CD4-positive, alpha-beta T cell treated with Interleukin-21 for 1 hour (primary cell): ENCODE results near the gene PPFIBP2.
"Not testable (repeated sequence)": the region's sequence is repeated elsewhere in the genome, so short reads cannot be mapped to it uniquely, and the experiment has no call there.

Experiments
- DNase-seq: peaks from one replicate; pipeline ENCODE4 v3.0.0-alpha.2; 2020

Gene PPFIBP2

GRCh38 chr11:7639643-7640025, 125.8 kb downstream of the PPFIBP2 start:
- DNase-seq, result no peak

DNA sequence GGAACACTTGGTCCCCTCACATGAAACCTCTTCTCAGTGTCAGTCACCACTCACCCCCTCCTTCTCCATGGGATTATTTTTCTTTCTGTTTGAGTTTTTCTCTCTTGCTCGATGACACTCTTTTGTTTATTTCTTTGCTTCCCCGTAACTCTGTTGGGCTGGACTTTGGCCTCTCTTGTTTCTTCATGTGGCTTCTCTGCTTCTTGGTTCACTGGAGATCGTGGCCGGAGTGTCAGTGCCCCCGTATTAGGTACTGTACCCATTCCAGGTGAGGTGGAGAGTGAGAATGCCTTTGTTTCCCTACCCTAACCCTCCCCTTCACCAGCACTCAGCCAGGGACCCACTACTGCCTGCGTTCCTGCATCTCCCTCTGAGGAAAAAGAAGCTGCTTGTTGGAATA, 127.0 kb downstream of the PPFIBP2 start:
- no peak for DNase-seq

GRCh38 chr11:7642747-7643146, 128.9 kb downstream of the PPFIBP2 start:
- no peak for DNase-seq

- no peak for DNase-seq
These were observed 129.5 kb downstream of the PPFIBP2 start for GRCh38 chr11:7643314-7643713.

- no peak for DNase-seq
These were observed 131.4 kb downstream of the PPFIBP2 start for GRCh38 chr11:7645206-7645605.

DNA sequence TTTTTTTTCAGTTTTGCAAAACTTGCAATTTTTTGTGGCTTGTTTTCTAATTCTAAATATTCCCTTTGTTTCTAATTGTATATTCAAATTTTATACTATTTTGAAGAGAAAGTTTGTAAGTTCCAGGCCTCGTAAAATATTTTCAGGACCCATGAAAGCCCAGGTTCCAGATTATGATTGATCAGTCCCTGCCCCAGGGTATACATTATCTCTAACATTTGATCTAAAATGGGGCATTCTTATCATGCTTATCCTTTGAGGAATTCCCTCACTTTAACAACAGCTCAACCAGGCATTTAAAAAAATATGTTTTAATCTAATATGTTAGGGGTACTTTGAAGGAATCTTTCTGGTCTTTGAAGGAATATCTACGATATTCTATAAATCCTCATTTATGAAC, 133.1 kb downstream of the PPFIBP2 start:
- DNase-seq, result no peak

- no peak for DNase-seq
These were observed 134.5 kb downstream of the PPFIBP2 start for GRCh38 chr11:7648264-7648663.

GRCh38 chr11:7651140-7651551, 137.3 kb downstream of the PPFIBP2 start:
- no peak for DNase-seq

DNA sequence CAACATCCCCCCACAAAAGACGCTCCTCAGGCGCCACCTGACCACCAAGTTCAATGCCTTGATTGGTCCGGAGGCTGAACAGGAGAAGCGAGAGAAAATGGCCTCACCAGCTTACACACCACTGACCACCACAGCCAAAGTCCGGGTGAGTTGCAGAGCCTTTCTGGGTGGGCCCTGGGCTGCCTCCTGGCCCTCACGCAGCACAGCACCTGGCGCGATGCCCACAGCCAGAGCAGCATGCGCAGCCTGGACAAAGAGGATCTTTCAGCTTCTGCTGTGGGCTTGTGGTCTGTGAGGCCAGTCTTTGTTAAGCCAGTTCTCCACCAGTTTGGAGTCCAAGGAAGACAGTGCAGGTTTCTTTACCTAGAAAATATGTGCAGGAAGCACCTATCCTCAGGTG, 137.9 kb downstream of the PPFIBP2 start:
- DNase-seq, result no peak

DNA sequence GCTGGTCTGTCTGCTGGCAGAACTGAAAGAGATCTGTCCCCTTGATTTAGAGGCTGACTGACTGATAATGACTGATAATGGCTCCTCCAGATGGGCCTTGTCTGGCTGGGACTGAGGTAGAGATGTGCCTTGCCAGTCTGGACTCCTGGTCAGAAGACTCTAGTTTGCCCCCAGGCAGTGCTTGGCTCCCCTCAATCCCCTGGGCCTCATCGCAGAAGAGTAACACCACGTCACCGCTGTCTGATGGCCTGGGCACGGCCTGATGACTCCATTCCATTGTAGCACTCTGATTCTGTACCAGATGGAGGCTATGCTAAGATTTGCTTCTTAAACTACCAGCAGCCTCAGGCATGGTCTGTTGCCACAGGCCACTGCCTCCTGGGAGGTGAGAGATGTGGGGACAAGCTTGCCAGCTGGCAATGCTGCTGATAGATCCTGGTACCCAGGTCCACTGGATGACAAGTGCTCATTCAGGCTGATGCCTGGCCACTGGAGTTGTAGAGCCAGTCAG, 140.5 kb downstream of the PPFIBP2 start:
- DNase-seq, result no peak

DNA sequence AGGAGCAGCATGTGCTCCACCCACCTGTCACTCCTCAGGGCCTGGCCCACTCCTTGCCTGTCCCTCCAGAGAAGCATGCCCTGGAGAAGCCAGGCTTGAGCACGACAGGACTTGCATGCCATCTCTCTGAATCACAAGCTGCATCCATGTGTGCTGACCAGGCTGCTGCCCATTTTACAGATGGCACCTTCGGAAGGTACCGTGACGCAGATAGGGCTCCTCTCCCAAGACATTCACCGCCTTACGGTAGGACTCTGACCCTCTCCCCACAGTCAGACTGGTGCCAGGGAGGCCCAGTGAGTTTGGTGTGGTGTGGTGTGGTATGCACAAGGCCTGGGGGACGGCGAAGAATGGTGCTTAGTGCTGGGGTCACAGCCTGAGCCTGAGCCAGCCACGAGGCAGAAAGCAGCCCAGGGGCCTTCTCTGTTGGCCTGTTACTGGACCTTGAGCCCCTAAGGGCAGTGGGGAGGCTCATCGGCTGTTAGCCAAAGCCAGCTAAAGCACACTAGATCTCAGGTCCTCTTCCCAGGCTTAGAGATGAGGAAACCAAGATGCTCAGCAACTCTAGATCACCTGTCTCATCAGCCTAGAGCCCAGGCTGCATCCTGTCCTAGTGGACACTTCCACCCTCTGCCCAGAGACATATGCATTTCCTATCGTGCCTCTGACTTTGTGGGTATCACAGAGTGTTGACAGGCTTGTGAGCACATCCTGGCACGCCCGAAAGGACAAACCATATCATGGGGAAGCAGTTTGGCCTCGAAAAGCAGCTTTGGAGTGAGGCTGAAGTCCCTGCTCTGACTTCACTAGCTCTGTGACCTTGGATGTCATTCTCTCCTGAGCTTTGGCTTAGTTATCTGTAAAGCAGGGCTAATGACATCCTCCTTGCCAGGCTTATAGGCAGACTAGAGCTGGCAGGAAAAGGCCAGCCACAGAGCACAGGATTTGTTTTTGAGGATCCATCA, 141.7 kb downstream of the PPFIBP2 start:
- no peak for DNase-seq

GRCh38 chr11:7656704-7657103, 142.9 kb downstream of the PPFIBP2 start:
- DNase-seq, result no peak

DNA sequence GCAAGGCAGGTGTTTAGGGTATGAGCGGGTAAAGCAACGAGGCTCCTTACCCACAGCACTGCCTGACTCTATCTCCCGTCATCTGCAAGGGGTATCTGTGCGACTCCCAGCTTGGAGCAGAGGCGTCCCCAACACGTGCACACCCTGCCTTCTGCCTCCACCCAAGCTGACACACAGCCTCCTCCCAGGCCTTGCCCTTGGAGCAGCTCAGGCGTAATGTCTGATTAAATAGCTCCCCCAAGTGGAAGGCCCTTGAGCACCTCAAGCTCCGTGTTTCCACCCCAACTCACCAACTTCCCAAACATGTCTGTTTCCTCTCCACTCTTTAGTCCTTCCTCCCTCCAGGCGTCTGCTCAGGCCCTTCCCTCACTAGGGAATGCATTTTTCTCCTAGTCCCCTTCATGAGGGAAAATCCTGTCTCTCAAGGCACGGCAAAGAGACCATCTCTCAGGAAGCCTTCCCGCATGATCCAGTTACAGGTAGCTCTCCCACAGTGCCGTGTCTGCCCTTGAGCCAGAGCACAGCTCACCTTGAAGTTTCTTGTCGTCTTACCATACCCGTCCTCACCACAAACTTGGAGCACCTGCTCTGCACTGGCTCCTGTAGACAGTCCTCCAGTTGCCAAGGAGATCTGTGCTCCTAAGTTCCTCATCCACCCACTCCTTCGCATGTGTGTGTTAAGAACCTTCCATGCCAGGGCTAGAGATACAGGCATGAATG, 143.7 kb downstream of the PPFIBP2 start:
- DNase-seq, result peak; percentile 28

- DNase-seq, result not testable (repeated sequence)
These were observed 149.7 kb downstream of the PPFIBP2 start for GRCh38 chr11:7663531-7663930.

DNA sequence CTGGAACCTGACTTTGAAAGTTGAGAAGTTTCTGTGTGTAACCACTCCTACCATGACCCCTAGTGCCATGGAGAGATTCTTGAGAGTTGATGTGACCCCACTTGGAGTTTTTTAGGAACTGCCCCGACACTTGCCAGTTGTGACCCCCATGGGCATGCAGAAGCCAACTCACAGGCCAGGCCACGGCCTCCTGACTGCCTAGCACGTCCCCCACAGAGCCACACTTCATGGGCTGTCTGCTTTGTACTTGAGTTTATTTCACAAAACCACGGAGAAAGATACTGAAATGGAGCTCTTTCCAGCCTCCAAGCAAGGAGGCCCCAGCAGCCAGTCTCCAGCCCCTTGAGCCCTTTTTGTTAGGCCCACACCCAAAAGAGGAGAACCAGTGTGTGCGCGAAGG, 151.1 kb downstream of the PPFIBP2 start:
- DNase-seq, result no peak

DNA sequence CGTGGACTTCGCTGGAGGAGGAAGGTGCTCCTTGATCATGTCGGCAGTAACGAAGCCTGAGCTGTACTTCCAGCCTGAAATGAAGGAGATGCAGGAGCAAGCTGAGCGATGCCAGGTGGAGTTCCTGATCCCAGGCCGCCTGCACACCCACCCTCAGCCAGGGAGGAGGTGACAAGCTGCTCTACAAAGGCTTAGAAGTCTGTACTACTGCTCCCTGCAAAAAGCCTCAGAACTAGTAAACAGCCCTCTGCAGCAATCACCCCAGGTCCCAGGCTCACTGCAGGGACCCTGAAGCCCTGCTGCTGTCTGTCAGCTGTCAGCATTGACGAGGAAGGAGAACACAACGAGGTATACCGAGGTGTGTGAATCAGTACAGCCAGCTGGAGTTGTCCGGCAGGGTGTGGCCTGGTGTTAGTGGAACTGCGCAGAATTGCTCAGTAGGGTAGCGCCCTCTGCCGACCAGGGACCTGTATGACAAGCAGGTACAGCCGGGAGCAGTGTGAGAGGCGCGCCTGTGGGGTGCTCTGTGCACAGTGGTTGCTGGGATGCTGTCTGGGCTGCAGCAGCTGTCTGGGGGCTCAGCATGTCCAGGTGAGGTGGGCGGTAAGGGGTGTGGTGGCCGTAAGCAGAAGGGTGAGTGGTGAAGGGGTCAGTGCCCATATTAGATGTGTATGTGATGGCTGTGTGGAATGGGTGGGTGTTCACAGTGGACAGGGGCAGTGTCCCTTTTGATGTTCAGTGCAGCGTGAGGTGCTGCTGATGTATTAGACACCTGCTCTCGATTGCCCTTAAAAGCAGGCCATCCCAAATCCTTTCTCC, 151.9 kb downstream of the PPFIBP2 start:
- peak; percentile 67 for DNase-seq

- no peak for DNase-seq
These were observed 152.6 kb downstream of the PPFIBP2 start for GRCh38 chr11:7666292-7666866.

DNA sequence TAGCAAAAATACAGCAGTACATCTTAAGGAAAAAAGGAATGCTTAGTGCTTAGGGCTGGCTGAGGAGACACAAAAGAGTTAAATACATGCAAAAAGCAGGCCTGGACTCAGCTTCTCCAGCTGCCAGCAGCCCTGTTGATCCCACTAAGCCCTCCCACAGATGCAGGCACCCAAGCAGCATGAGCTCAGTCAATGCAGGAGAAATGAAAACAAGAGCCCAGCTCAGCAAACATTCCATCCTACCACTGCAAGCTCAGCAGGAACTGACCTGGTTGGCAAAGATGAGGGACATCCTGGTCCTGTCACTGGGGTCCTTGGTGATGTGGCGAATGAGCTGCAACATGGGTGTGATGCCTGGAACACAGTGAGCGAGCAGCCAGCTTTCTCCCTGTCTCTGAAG, 153.7 kb downstream of the PPFIBP2 start:
- no peak for DNase-seq

DNA sequence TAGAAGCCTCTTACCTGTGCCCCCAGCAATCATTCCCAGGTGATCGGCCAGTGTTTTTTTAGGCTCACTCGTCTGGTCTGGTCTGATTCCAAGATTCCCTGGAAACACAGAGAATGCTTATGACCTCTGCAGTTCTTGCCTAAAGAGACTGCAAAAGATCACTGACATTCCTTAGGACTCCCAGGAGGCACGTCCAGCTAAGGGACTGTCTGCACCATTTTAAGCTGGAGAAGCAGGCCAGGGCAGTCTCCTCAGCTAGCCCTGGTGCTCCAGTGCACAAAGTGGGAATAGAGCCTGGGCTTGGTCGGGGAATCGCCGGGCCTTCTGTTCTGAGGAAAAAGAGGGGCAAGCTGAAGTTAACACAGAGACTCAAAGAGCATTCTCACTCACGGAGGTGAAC, 154.7 kb downstream of the PPFIBP2 start:
- no peak for DNase-seq

- no peak for DNase-seq
These were observed 155.1 kb downstream of the PPFIBP2 start for GRCh38 chr11:7668911-7669310.

DNA sequence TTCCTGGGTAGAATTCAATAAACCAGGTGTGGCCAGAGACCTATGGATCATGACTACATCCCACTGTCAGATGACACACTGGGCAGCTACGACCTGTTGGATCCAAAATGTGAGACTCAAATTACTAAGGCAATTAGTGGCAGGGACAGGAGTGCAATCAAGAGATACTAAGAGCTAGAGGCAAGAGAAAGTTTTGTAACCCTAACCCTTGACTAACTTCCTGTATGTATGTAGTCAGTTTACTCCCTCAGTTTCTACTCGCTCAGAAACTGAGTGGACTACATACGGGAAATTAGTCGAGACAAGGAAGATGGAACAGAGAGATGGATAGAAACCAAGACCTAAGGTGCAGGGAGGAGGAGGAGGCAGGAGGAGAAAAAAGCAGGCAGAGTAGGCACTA, 156.8 kb downstream of the PPFIBP2 start:
- no peak for DNase-seq

DNA sequence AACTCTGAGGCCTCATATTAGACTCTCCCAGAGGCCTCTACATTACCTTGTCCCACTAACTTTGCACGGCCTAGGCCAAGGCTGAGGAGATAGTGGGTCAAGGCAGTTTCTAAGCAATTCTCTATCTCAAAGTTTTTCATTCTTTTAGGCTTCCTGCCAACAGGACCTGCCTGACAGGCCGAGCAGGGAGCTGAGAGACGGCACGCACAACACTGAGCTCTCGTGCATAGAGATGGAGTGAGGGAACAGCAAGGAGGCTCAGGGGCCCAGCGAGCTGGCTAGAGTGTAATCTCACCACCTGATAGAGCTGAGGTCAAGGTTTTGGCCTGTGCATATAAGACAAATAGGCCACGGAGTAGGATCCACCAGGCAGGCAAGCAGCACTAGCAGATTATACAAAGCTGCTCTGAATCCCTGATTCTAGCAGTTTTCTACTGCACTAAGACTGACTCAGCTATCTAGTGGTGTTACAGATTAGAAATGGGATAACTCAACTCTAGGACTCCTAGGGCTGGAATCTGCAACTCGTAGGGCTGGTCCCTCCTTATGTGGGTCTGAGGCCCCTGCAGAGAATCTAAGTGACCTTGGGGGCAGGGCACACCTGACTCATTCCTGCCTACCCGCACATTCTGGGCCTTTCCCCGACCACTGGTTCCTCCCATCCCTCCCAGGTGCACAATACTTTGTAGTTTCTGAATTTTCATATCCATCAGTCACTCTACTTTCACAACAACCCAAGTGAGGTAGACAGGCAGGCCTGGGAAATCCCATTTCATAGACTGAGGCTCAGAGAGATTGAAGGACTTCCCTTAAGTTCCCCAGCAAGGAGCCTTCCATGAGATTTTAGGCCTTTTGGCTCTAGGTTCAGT, 157.8 kb downstream of the PPFIBP2 start:
- DNase-seq, result no peak
